Activated T-helper 2 cell treated with anti-CD3 and anti-CD28 coated beads, Interferon-gamma antibody, Interleukin-2, Interleukin-4, amounts not matched to agents 10 μg/mL and 5 μg/mL and 100 μg/mL, durations not matched to agents 14 hours and 24 hours and 36 hours (primary cell): Measurements from ENCODE around the gene ZNF100. TPM values are rescaled to one million over a fixed set of nuclear protein-coding genes. Genes with fewer than 3 reads are reported as not detected.
"Not testable (repeated sequence)": the region's sequence is repeated elsewhere in the genome, so short reads cannot be mapped to it uniquely, and the experiment has no call there.

Experiments
- DNase-seq: peaks from one replicate; pipeline ENCODE4 v3.0.0; 2021; ENCODE audit warnings: low spot score
- H3K27ac Mint-ChIP-seq: one replicate; pipeline ENCODE4 v1.8.0; 2021; ENCODE audit warnings: mixed read lengths
- H3K27me3 Mint-ChIP-seq: one replicate; pipeline ENCODE4 v1.8.0; 2021; ENCODE audit warnings: low read depth, mixed read lengths
- H3K36me3 Mint-ChIP-seq: one replicate; pipeline ENCODE4 v1.8.0; 2021; ENCODE audit warnings: low read depth, mixed read lengths
- H3K4me1 Mint-ChIP-seq: one replicate; pipeline ENCODE4 v1.8.0; 2021; ENCODE audit warnings: low read depth, mixed read lengths
- H3K4me3 Mint-ChIP-seq: one replicate; pipeline ENCODE4 v1.8.0; 2021; ENCODE audit warnings: low read depth, mild to moderate bottlenecking, moderate library complexity, mixed read lengths
- H3K9me3 Mint-ChIP-seq: one replicate; pipeline ENCODE4 v1.8.0; 2021; ENCODE audit warnings: mixed read lengths
- intact Hi-C: fragments of 100-400 bp; cut with micrococcal nuclease; formaldehyde crosslinking; loops from one replicate; pipeline ENCODE4 v1.15.1; 2023
- total RNA-seq: library from RNA; stranded (reverse); gene quantifications from 2 replicates; pipeline ENCODE4 v1.2.3, GENCODE V29; 2022

The ZNF100 gene
- total RNA-seq, 1 donor from 2014 or later: 24.3 TPM

DNA sequence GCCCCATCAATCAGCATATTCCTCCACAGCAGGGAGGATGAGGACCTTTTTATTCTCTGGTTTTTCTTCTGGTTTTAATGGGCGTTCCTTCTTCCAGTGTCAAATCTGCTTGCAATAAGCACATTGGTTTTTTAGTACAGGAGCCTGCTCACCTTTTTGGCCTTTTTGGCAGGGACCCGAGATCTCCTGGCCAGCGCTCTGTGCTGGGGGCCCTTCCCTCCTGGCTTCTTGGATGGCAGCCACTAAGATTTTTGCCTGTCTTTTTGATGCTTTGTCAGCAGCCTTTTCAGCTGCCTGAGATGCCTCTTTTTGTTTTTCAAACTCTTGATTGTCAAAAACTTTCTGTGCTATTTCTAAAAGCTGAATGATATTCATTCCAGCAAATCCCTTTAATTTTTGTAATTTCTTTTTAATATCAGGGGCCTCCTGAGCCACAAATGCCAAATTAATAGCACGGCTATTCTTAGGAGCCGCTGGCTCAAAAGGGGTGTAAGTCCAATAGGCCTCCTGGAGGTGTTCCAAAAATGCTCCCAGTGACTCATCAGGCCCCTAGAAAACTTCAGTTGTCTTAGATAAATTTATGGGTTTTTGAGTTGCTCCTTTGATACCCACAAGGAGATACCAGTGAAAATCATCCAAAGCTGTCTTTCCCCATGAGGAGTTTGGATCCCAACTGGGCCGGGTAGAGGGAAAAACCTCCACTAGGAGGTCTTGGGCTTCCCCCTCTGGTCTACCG is 73.0 kb downstream of the ZNF100 start:
- Mint-ChIP-seq H3K27ac (no peak overlapping the region), H3K36me3 (no peaks in the 10 kb centered on the region), H3K27me3 (no peaks in the 10 kb centered on the region), H3K4me1 (no peaks in the 10 kb centered on the region), H3K9me3 (peaks cover 31% of the 10 kb centered on the region), H3K4me3 (no peak overlapping the region)
- intact Hi-C loops: no loop called here
- DNase-seq: no peak

DNA sequence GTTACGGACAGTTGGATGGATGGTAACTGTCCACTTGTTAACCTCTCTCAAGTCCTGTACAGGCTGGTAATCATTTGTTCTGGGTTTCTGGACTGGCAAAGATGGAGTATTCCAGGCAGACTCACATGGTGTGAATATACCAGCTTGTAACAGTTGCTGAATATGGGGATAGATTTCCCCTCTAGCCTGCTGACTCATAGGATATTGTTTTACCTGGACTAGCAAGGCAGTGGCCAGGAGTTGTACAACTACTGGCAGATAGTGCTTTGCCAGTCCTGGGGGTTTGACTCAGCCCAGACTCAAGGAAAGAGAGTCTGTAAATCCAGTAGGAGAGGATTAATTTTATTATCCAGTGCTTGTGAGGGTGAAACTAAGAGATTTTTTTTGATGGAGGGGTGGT is 74.0 kb downstream of the ZNF100 start:
- intact Hi-C loops: no loop called here
- Mint-ChIP-seq H3K9me3 (peaks cover 39% of the 10 kb centered on the region), H3K36me3 (no peaks in the 10 kb centered on the region), H3K27ac (no peak overlapping the region), H3K4me3 (no peak overlapping the region), H3K27me3 (no peaks in the 10 kb centered on the region), H3K4me1 (no peaks in the 10 kb centered on the region)
- no peak for DNase-seq

DNA sequence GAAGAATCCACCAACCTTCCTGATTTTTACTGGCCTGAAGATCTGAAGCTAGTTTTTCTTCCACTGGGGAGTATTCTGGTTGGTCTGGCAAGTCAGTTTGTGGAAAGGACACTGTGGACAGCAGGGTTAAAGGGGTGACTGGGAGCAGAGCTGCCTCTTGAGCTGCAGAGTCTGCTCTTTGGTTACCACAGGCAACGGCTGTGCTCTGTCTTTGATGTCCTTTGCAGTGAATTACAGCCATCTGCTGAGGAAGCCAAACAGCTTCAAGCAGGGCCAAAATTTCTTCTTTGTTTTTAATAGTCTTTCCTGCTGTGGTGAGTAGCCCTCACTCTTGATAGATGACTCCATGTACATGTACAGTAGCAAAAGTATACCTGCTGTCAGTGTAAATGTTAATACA is 75.7 kb downstream of the ZNF100 start:
- H3K4me1 Mint-ChIP-seq: no peaks in the 10 kb centered on the region
- DNase-seq: no peak
- H3K27me3 Mint-ChIP-seq: no peaks in the 10 kb centered on the region
- intact Hi-C loops: no loop called here
- no peak overlapping the region for H3K27ac Mint-ChIP-seq
- peaks cover 43% of the 10 kb centered on the region for H3K9me3 Mint-ChIP-seq
- no peaks in the 10 kb centered on the region for H3K36me3 Mint-ChIP-seq
- no peak overlapping the region for H3K4me3 Mint-ChIP-seq

DNA sequence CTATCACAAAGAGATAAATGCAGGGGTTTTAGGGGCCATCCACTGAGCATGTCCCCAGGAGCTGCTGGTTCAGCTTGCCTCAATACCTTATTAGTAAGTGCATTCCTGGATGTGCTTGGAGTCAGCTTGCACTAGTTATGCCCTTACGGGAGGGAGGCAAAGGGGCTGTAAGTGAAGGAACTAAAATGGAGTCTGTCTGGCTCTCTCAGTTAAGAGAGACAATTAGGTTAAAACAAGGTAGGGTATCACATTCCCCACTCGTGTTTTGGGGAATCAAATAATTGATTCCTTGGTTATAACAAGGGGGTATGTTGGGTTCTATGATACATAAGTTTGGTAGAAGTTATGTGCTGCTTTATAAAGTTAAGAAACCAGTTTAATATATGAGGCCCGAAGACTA is 78.9 kb downstream of the ZNF100 start:
- no peak for DNase-seq
- H3K4me1 Mint-ChIP-seq: no peaks in the 10 kb centered on the region
- no peaks in the 10 kb centered on the region for H3K27me3 Mint-ChIP-seq
- H3K36me3 Mint-ChIP-seq: no peaks in the 10 kb centered on the region
- intact Hi-C loops: no loop called here
- no peak overlapping the region for H3K27ac Mint-ChIP-seq
- H3K4me3 Mint-ChIP-seq: no peak overlapping the region
- H3K9me3 Mint-ChIP-seq: peaks cover 44% of the 10 kb centered on the region

DNA sequence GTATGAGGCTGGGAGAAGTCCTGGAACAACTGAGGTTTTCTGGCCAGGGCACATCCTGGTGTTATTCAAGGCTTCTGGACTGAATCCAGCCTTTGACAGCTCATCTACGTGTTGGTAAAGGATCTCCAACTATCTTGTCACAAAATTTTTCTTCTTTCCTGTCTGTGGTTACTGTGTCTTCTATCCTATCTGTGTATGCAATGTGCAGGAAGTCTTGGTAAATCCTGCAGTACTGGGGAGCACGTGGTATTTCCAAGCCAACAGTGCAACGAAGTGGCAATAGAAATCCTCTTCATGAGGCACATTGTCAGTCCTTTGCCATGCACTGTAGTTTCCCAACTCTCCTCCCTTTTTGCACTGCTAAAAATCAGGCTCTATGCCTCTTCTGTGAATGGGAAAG is 86.7 kb downstream of the ZNF100 start:
- H3K27ac Mint-ChIP-seq: no peak overlapping the region
- H3K4me1 Mint-ChIP-seq: no peaks in the 10 kb centered on the region
- intact Hi-C loops: no loop called here
- H3K27me3 Mint-ChIP-seq: no peaks in the 10 kb centered on the region
- no peaks in the 10 kb centered on the region for H3K36me3 Mint-ChIP-seq
- peaks cover 48% of the 10 kb centered on the region for H3K9me3 Mint-ChIP-seq
- H3K4me3 Mint-ChIP-seq: no peak overlapping the region
- no peak for DNase-seq

- no peak for DNase-seq
Observed at GRCh38 chr19:21680026-21680425, 87.4 kb downstream of the ZNF100 start.

GRCh38 chr19:21677696-21678418 is 89.5 kb downstream of the ZNF100 start:
- Mint-ChIP-seq H3K9me3 (peaks cover 38% of the 10 kb centered on the region), H3K4me3 (no peak overlapping the region), H3K27ac (no peak overlapping the region), H3K27me3 (no peaks in the 10 kb centered on the region), H3K36me3 (no peaks in the 10 kb centered on the region), H3K4me1 (no peaks in the 10 kb centered on the region)
- no peak for DNase-seq
- intact Hi-C loops: no loop called here

More at GRCh38 chr19:21680026-21680425, 87.4 kb downstream of the ZNF100 start:
- no peaks in the 10 kb centered on the region for H3K27me3 Mint-ChIP-seq
- no peaks in the 10 kb centered on the region for H3K36me3 Mint-ChIP-seq
- intact Hi-C loops: no loop called here
- H3K4me1 Mint-ChIP-seq: no peaks in the 10 kb centered on the region
- H3K9me3 Mint-ChIP-seq: peaks cover 46% of the 10 kb centered on the region
- H3K27ac Mint-ChIP-seq: no peak overlapping the region
- H3K4me3 Mint-ChIP-seq: no peak overlapping the region

- intact Hi-C loops: no loop called here
- Mint-ChIP-seq H3K27ac (no peak overlapping the region), H3K27me3 (no peaks in the 10 kb centered on the region), H3K9me3 (peaks cover 42% of the 10 kb centered on the region), H3K4me1 (no peaks in the 10 kb centered on the region), H3K4me3 (no peak overlapping the region), H3K36me3 (no peaks in the 10 kb centered on the region)
- no peak for DNase-seq
Observed at GRCh38 chr19:21674454-21674853, 92.9 kb downstream of the ZNF100 start.

GRCh38 chr19:21673479-21673878 is 93.9 kb downstream of the ZNF100 start:
- intact Hi-C loops, H3K4me1 Mint-ChIP-seq, H3K4me3 Mint-ChIP-seq, H3K36me3 Mint-ChIP-seq, DNase-seq, H3K27ac Mint-ChIP-seq, H3K27me3 Mint-ChIP-seq: not testable (repeated sequence)
- H3K9me3 Mint-ChIP-seq: peaks cover 43% of the 10 kb centered on the region

Other genes starting within 250 kb of the ZNF100 start
- 33.5 and 34.9 TPM in 2 replicates for gene ZNF43, start 68.6 kb upstream of the ZNF100 start, total RNA-seq
- gene ZNF208, start 243.4 kb upstream of the ZNF100 start, total RNA-seq: 0.05 and 0.48 TPM in 2 replicates